Mesendoderm (in vitro differentiated cells): Measurements from ENCODE around the gene YES1.
"Not testable (repeated sequence)": the region's sequence is repeated elsewhere in the genome, so short reads cannot be mapped to it uniquely, and the experiment has no call there.

Source experiments
- DNase-seq: peaks from one replicate; pipeline ENCODE4 v3.0.0; 2013
- H2AK5ac ChIP-seq: 2 replicates; pipeline ENCODE4 v1.6.1; 2013; ENCODE audit warnings: low read length, inconsistent platforms
- H2BK120ac ChIP-seq: 2 replicates; pipeline ENCODE4 v1.6.1; 2013; ENCODE audit warnings: low read depth, mild to moderate bottlenecking, low read length, moderate library complexity, mixed read lengths
- H2BK15ac ChIP-seq: replicated peaks from 2 replicates; pipeline ENCODE4 v1.6.1; 2013; ENCODE audit warnings: low read depth, mild to moderate bottlenecking, moderate library complexity
- H2BK5ac ChIP-seq: 2 replicates; pipeline ENCODE4 v1.6.1; 2013; ENCODE audit warnings: low read length, inconsistent platforms
- H3K18ac ChIP-seq: 2 replicates; pipeline ENCODE4 v1.6.1; 2013; ENCODE audit warnings: mild to moderate bottlenecking, low read length, mixed read lengths
- H3K23ac ChIP-seq: one replicate; pipeline ENCODE4 v1.6.1; 2013; ENCODE audit warnings: low read length
- H3K27ac ChIP-seq: 2 replicates; pipeline ENCODE4 v1.5.1; 2013; ENCODE audit warnings: low read depth, mild to moderate bottlenecking, inconsistent platforms, low read length, moderate library complexity
- H3K27me3 ChIP-seq: 2 replicates; pipeline ENCODE4 v1.6.1; 2013; ENCODE audit warnings: low read length, control low read depth, mild to moderate bottlenecking, inconsistent platforms; ENCODE audit not compliant: insufficient read depth, poor library complexity
- H3K36me3 ChIP-seq: 2 replicates; pipeline ENCODE4 v1.6.1; 2013; ENCODE audit warnings: low read length, inconsistent platforms; ENCODE audit not compliant: control insufficient read depth, insufficient read depth
- H3K4ac ChIP-seq: one replicate; pipeline ENCODE4 v1.6.1; 2013; ENCODE audit warnings: low read depth, mild to moderate bottlenecking, low read length, moderate library complexity
- H3K4me1 ChIP-seq: 2 replicates; pipeline ENCODE4 v1.6.1; 2013; ENCODE audit warnings: low read depth, low read length, inconsistent platforms; ENCODE audit not compliant: control insufficient read depth
- H3K4me2 ChIP-seq: 2 replicates; pipeline ENCODE4 v1.6.1; 2013; ENCODE audit warnings: low read length
- H3K4me3 ChIP-seq: 2 replicates; pipeline ENCODE4 v1.5.1; 2013; ENCODE audit warnings: mild to moderate bottlenecking, low read length
- H3K56ac ChIP-seq: one replicate; pipeline ENCODE4 v1.6.1; 2013; ENCODE audit warnings: low read length
- H3K79me1 ChIP-seq: 2 replicates; pipeline ENCODE4 v1.6.1; 2013; ENCODE audit warnings: low read length, inconsistent platforms
- H3K79me2 ChIP-seq: 2 replicates; pipeline ENCODE4 v1.6.1; 2013; ENCODE audit warnings: mild to moderate bottlenecking, low read length; ENCODE audit not compliant: control insufficient read depth, insufficient read depth
- H3K9ac ChIP-seq: 2 replicates; pipeline ENCODE4 v1.6.1; 2013; ENCODE audit warnings: low read length, inconsistent platforms
- H4K5ac ChIP-seq: one replicate; pipeline ENCODE4 v1.6.1; 2013; ENCODE audit warnings: low read length
- H4K8ac ChIP-seq: one replicate; pipeline ENCODE4 v1.6.1; 2013; ENCODE audit warnings: low read depth, mild to moderate bottlenecking, control low read depth, low read length, moderate library complexity
- WGBS: extraction: QIAGEN DNeasy Blood & Tissue Kit; methylation state at CpG from one replicate; pipeline ENCODE4 v1.1.7; 2013; ENCODE audit warnings: low lambda C conversion rate, missing lambda C conversion rate; ENCODE audit not compliant: insufficient coverage; ENCODE audit errors: extremely low coverage; 5-methylcytosine and 5-hydroxymethylcytosine counted together

YES1 gene

GRCh38 chr18:813172-814071, 1.4 kb upstream of the YES1 start:
- H3K23ac ChIP-seq: peak overlapping the region; percentile 67
- H2BK5ac ChIP-seq: no peak overlapping the region
- no peak for DNase-seq
- no peak overlapping the region for H2AK5ac ChIP-seq
- no peak overlapping the region for H3K18ac ChIP-seq
- peak overlapping the region; percentile 68 for H4K5ac ChIP-seq
- no CpG with 5 or more reads among the region's 18 CpGs for WGBS
- peak overlapping the region; percentile 75 for H3K4me2 ChIP-seq
- no peak overlapping the region for H2BK120ac ChIP-seq
- peak overlapping the region; percentile 98 for H3K27ac ChIP-seq
- H3K9ac ChIP-seq: peak overlapping the region; percentile 83
- H3K79me2 ChIP-seq: peaks cover 19% of the 10 kb centered on the region
- no peak overlapping the region for H3K4ac ChIP-seq
- H3K27me3 ChIP-seq: no peaks in the 10 kb centered on the region
- peak overlapping the region; percentile 81 for H3K56ac ChIP-seq
- no peaks in the 10 kb centered on the region for H3K79me1 ChIP-seq
- H3K4me3 ChIP-seq: peak overlapping the region; percentile 60
- H3K36me3 ChIP-seq: no peaks in the 10 kb centered on the region
- H4K8ac ChIP-seq: no peak overlapping the region
- no peak overlapping the region for H2BK15ac ChIP-seq
- H3K4me1 ChIP-seq: no peaks in the 10 kb centered on the region

GRCh38 chr18:812376-813171, 532 bp upstream of the YES1 start:
- Histone ChIP-seq H2BK15ac (no peak overlapping the region), H4K5ac (peak overlapping the region; percentile 68), H3K27me3 (no peaks in the 10 kb centered on the region), H3K18ac (peak overlapping the region; percentile 35), H2BK5ac (peak overlapping the region; percentile 43), H2BK120ac (no peak overlapping the region), H3K4me1 (no peaks in the 10 kb centered on the region), H3K4me3 (peak overlapping the region; percentile 60), H3K79me1 (peaks cover 4% of the 10 kb centered on the region), H3K4ac (no peak overlapping the region), H3K27ac (peak overlapping the region; percentile 98), H4K8ac (peak overlapping the region; percentile 84), H3K23ac (peak overlapping the region; percentile 67), H2AK5ac (no peak overlapping the region), H3K36me3 (no peaks in the 10 kb centered on the region), H3K79me2 (peaks cover 27% of the 10 kb centered on the region), H3K56ac (peak overlapping the region; percentile 81), H3K9ac (peak overlapping the region; percentile 83), H3K4me2 (peak overlapping the region; percentile 75)
- no CpG with 5 or more reads among the region's 66 CpGs for WGBS
- DNase-seq: peak; percentile 94

- H3K27ac ChIP-seq: peak overlapping the region; percentile 98
- no CpG with 5 or more reads among the region's 30 CpGs for WGBS
- H3K79me2 ChIP-seq: peaks cover 39% of the 10 kb centered on the region
- no peaks in the 10 kb centered on the region for H3K4me1 ChIP-seq
- peak overlapping the region; percentile 80 for H3K4me2 ChIP-seq
- peak overlapping the region; percentile 93 for H3K4me3 ChIP-seq
- H2BK5ac ChIP-seq: no peak overlapping the region
- H3K79me1 ChIP-seq: peaks cover 9% of the 10 kb centered on the region
- peak overlapping the region; percentile 93 for H3K56ac ChIP-seq
- peak overlapping the region; percentile 95 for H3K9ac ChIP-seq
- H3K23ac ChIP-seq: no peak overlapping the region
- H2AK5ac ChIP-seq: no peak overlapping the region
- H2BK15ac ChIP-seq: no peak overlapping the region
- no peaks in the 10 kb centered on the region for H3K36me3 ChIP-seq
- no peaks in the 10 kb centered on the region for H3K27me3 ChIP-seq
- no peak for DNase-seq
- peak overlapping the region; percentile 85 for H3K18ac ChIP-seq
- H4K8ac ChIP-seq: no peak overlapping the region
- H3K4ac ChIP-seq: peak overlapping the region; percentile 1
- no peak overlapping the region for H2BK120ac ChIP-seq
- H4K5ac ChIP-seq: no peak overlapping the region
Measured at GRCh38 chr18:811182-811891, 705 bp downstream of the YES1 start.

DNA sequence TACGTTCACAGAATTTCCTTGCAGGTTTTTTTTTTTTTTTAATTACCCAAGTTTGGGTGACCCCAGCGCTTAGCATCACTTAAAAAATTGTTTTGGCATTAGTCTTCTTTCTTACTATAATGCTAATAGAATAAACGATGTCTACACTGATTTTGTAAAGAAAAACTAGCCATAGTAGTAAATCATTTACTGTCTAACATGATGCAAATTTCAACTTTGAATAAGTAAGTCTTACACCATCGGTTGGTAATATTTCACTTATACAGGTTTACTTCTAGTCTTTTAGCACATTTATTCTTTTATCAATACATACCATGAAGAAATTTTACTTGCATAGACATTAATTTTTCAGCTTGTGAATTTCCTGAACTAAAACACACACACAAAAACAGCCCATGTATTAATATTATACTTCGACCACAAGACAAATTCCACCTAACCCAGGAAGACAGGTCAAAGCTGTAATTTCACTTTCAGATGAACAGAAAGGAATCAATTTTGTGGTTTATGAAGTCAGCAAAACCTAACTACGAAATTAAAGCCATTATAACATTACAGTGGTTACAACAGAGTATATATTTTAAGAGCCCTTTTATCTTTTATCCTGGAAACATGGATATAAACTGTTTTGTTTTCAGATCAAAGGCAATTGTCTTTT, 1.9 kb downstream of the YES1 start:
- Histone ChIP-seq H3K9ac (no peak overlapping the region), H4K5ac (no peak overlapping the region), H3K18ac (no peak overlapping the region), H3K4ac (no peak overlapping the region), H3K4me2 (no peak overlapping the region), H3K36me3 (no peaks in the 10 kb centered on the region), H3K79me1 (peaks cover 9% of the 10 kb centered on the region), H2BK5ac (no peak overlapping the region), H3K56ac (no peak overlapping the region), H3K79me2 (peaks cover 45% of the 10 kb centered on the region), H3K27ac (no peak overlapping the region), H3K23ac (no peak overlapping the region), H4K8ac (no peak overlapping the region), H2BK120ac (no peak overlapping the region), H3K4me3 (no peak overlapping the region), H2BK15ac (no peak overlapping the region), H3K4me1 (no peaks in the 10 kb centered on the region), H2AK5ac (no peak overlapping the region), H3K27me3 (no peaks in the 10 kb centered on the region)
- no CpG with 5 or more reads among the region's 6 CpGs for WGBS
- DNase-seq: no peak

DNA sequence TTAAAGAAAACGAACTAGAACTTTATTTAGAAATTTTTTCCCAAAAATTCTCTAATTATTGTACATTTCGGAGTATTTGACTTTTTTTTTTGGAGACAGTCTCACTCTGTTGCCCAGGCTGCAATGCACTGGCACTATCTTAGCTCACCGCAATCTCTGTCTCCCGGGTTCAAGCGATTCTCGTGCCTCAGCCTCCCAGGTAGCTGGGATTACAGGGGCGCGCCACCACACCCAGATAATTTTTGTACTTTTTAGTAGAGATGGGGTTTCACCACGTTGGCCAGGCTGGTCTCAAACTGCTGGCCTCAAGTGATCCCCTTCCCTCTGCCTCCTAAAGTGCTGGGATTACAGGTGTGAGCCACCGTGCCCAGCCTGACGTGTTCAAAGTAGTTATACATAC, 2.8 kb downstream of the YES1 start:
- H3K36me3 ChIP-seq, H2BK120ac ChIP-seq, H3K4ac ChIP-seq, H3K23ac ChIP-seq, H2AK5ac ChIP-seq, H3K79me1 ChIP-seq, H3K27ac ChIP-seq, H4K8ac ChIP-seq, H3K4me2 ChIP-seq, H4K5ac ChIP-seq, DNase-seq, H3K18ac ChIP-seq, H3K56ac ChIP-seq, H3K9ac ChIP-seq, H3K4me3 ChIP-seq, H2BK5ac ChIP-seq, H2BK15ac ChIP-seq, H3K27me3 ChIP-seq, H3K4me1 ChIP-seq: not testable (repeated sequence)
- H3K79me2 ChIP-seq: peaks cover 49% of the 10 kb centered on the region
- no CpG with 5 or more reads among the region's 11 CpGs for WGBS
